ENCODE data around the gene SPIRE1.
"Not testable (repeated sequence)": the region's sequence is repeated elsewhere in the genome, so short reads cannot be mapped to it uniquely, and the experiment has no call there.

DNA sequence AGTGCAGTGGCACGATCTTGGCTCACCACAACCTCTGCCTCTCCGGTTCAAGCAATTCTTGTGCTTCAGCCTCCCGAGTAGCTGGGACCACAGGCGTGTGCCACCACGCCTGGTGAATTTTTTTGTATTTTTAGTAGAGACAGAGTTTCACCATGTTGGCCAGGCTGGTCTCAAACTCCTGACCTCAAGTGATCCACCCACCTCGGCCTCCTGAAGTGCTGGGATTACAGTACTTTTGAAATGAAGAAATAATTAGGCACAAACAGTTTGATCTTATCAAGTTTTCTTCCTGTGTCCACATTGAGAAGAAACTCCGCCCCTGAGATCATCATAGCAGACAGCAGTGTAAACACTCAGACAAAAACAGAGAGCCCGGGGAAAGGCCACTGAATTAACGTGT lies 247.2 kb downstream of the SPIRE1 start:
- TF ChIP-seq, protein P1, sequence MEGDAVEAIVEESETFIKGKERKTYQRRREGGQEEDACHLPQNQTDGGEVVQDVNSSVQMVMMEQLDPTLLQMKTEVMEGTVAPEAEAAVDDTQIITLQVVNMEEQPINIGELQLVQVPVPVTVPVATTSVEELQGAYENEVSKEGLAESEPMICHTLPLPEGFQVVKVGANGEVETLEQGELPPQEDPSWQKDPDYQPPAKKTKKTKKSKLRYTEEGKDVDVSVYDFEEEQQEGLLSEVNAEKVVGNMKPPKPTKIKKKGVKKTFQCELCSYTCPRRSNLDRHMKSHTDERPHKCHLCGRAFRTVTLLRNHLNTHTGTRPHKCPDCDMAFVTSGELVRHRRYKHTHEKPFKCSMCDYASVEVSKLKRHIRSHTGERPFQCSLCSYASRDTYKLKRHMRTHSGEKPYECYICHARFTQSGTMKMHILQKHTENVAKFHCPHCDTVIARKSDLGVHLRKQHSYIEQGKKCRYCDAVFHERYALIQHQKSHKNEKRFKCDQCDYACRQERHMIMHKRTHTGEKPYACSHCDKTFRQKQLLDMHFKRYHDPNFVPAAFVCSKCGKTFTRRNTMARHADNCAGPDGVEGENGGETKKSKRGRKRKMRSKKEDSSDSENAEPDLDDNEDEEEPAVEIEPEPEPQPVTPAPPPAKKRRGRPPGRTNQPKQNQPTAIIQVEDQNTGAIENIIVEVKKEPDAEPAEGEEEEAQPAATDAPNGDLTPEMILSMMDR (IDR thresholded peaks at IDR 0.05): not testable (repeated sequence)
- not testable (repeated sequence) for TF ChIP-seq POLR2A, EP300 (IDR thresholded peaks at IDR 0.05)

All from tibial nerve (tissue), 4 donors.